PC-3 (cell line): ENCODE results near the gene CFAP54.

Source experiments
- EZH2 ChIP-seq: fragments of 300-600 bp; sonication (generic); IDR thresholded peaks from one replicate; pipeline ENCODE4 v1.6.1; 2017; ENCODE audit warnings: antibody characterized with exemption, mild to moderate bottlenecking, low read length; ENCODE audit not compliant: unreplicated experiment
- EZH2phosphoT487 ChIP-seq: fragments of 300-600 bp; sonication (generic); IDR thresholded peaks from 2 replicates; pipeline ENCODE4 v1.6.1; 2018; ENCODE audit warnings: mild to moderate bottlenecking, antibody characterized with exemption, low read length, borderline replicate concordance
- TF ChIP-seq, protein P1 (sequence below): fragments of 300-600 bp; sonication (generic); conservative IDR thresholded peaks from 2 replicates; pipeline ENCODE4 v1.5.1; 2017; ENCODE audit warnings: antibody characterized with exemption, low read depth, mild to moderate bottlenecking, low read length

DNA sequence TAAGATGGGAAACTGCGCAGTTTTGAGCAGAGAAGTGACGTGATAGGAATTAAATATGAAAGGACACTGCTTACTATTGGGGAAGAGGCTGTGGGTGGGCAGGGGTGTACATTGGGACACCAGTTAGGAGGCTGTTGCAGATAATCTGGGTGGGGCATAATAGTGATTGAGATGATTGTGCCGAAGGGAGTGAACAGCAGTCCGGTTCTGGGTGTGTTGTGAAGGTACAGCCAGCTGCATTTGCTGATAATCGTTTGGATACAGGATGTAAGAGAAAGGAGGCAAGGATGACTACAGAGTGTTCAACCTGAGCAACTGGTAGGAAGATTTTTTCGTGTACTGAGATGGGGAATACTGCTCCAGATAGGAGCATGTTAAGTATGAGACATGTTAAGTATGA is 212.5 kb downstream of the CFAP54 start:
- TF ChIP-seq, protein P1, sequence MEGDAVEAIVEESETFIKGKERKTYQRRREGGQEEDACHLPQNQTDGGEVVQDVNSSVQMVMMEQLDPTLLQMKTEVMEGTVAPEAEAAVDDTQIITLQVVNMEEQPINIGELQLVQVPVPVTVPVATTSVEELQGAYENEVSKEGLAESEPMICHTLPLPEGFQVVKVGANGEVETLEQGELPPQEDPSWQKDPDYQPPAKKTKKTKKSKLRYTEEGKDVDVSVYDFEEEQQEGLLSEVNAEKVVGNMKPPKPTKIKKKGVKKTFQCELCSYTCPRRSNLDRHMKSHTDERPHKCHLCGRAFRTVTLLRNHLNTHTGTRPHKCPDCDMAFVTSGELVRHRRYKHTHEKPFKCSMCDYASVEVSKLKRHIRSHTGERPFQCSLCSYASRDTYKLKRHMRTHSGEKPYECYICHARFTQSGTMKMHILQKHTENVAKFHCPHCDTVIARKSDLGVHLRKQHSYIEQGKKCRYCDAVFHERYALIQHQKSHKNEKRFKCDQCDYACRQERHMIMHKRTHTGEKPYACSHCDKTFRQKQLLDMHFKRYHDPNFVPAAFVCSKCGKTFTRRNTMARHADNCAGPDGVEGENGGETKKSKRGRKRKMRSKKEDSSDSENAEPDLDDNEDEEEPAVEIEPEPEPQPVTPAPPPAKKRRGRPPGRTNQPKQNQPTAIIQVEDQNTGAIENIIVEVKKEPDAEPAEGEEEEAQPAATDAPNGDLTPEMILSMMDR, result no peak
- no peak for TF ChIP-seq EZH2
- TF ChIP-seq EZH2phosphoT487, result no peak
